Activated T-helper 2 cell treated with anti-CD3 and anti-CD28 coated beads, Interferon-gamma antibody, Interleukin-2, Interleukin-4, amounts not matched to agents 10 μg/mL and 5 μg/mL and 100 μg/mL, durations not matched to agents 14 hours and 24 hours and 36 hours (primary cell): Measurements from ENCODE around the gene NREP. TPM values are rescaled to one million over a fixed set of nuclear protein-coding genes. Genes with fewer than 3 reads are reported as not detected.

Source experiments
- DNase-seq: peaks from one replicate; pipeline ENCODE4 v3.0.0; 2021; ENCODE audit warnings: low spot score
- H3K27ac Mint-ChIP-seq: one replicate; pipeline ENCODE4 v1.8.0; 2021; ENCODE audit warnings: mixed read lengths
- H3K27me3 Mint-ChIP-seq: one replicate; pipeline ENCODE4 v1.8.0; 2021; ENCODE audit warnings: low read depth, mixed read lengths
- H3K36me3 Mint-ChIP-seq: one replicate; pipeline ENCODE4 v1.8.0; 2021; ENCODE audit warnings: low read depth, mixed read lengths
- H3K4me1 Mint-ChIP-seq: one replicate; pipeline ENCODE4 v1.8.0; 2021; ENCODE audit warnings: low read depth, mixed read lengths
- H3K4me3 Mint-ChIP-seq: one replicate; pipeline ENCODE4 v1.8.0; 2021; ENCODE audit warnings: low read depth, mild to moderate bottlenecking, moderate library complexity, mixed read lengths
- H3K9me3 Mint-ChIP-seq: one replicate; pipeline ENCODE4 v1.8.0; 2021; ENCODE audit warnings: mixed read lengths
- intact Hi-C: fragments of 100-400 bp; cut with micrococcal nuclease; formaldehyde crosslinking; loops from one replicate; pipeline ENCODE4 v1.15.1; 2023
- total RNA-seq: library from RNA; stranded (reverse); gene quantifications from 2 replicates; pipeline ENCODE4 v1.2.3, GENCODE V29; 2022

NREP gene
- total RNA-seq, 1 donor from 2014 or later, result 35.3 TPM

GRCh38 chr5:111679611-111680010, 77.4 kb downstream of the NREP start:
- H3K4me3 Mint-ChIP-seq, result no peak overlapping the region
- no peak for DNase-seq
- no peaks in the 10 kb centered on the region for H3K9me3 Mint-ChIP-seq
- no peaks in the 10 kb centered on the region for H3K4me1 Mint-ChIP-seq
- H3K27me3 Mint-ChIP-seq, result peaks cover 22% of the 10 kb centered on the region
- intact Hi-C loops, result loop anchor here (10.0 kb wide), 1 partner anchor 465 kb away; no protein-coding TSS in a partner anchor
- no peaks in the 10 kb centered on the region for H3K36me3 Mint-ChIP-seq
- H3K27ac Mint-ChIP-seq, result no peak overlapping the region

Other genes starting within 250 kb of the NREP start
- gene STARD4, start 244.7 kb downstream of the NREP start, total RNA-seq, result 222 and 230 TPM in 2 replicates